GM12878 (cell line): ENCODE results near the gene IFNGR2. TPM values are rescaled to one million over a fixed set of nuclear protein-coding genes. Genes with fewer than 3 reads are reported as not detected.

Experiments
- ATAC-seq: fragments of 200-7000 bp; cut with Tn5 transposase; 3 replicates; pipeline ENCODE4 v1.9.1; 2020; ENCODE audit warnings: mild to moderate bottlenecking, moderate library complexity
- BruUV-seq: library from RNA; stranded (reverse); fragments of 400-500 nt; replicated peaks from 2 replicates; lab custom pipeline; 2021; lab: Mats Ljungman, UMichigan
- CTCF ChIA-PET: fragments of 300-600 bp; sonication (Branson Sonifier 250); formaldehyde crosslinking; extraction: SDS; loops from one replicate; lab custom pipeline; 2021; ENCODE audit warnings: inconsistent platforms; lab: Yijun Ruan, JAX
- POLR2A ChIA-PET: fragments of 350-600 bp; formaldehyde crosslinking; extraction: SDS; loops from one replicate; lab custom pipeline; 2021; ENCODE audit warnings: inconsistent platforms; lab: Charles Lee
- RAD21 ChIA-PET: fragments of 300-600 bp; sonication (Branson Sonifier 250); formaldehyde crosslinking; loops from one replicate; lab custom pipeline; 2023; ENCODE audit warnings: antibody characterized with exemption; ENCODE audit not compliant: unreplicated experiment; lab: Charles Lee
- SMC1A ChIA-PET: fragments of 300-600 bp; sonication (Branson Sonifier 250); formaldehyde crosslinking; loops from one replicate; lab custom pipeline; 2023; ENCODE audit not compliant: unreplicated experiment, uncharacterized antibody; lab: Charles Lee
- DNase-seq: peaks from one replicate; pipeline ENCODE4 v3.0.0-alpha.2; 2011; ENCODE audit warnings: low read depth, low spot score
- FAIRE-seq: peaks from 3 replicates; lab custom pipeline; 2011; peaks lifted over from hg19 to GRCh38; lab: Jason Lieb, UNC
- H2AFZ ChIP-seq: 2 replicates; pipeline ENCODE4 v1.6.0; 2011; ENCODE audit warnings: low read depth, low read length, control low read depth; ENCODE audit not compliant: control insufficient read depth
- H3K27ac ChIP-seq: 2 replicates; pipeline ENCODE4 v1.5.1; 2011; ENCODE audit warnings: control low read depth; ENCODE audit not compliant: control insufficient read depth, insufficient read depth
- H3K27me3 ChIP-seq, 2 experiments: replicated peaks in 1 of 2; 2 replicates each; pipeline versions ENCODE4 v1.6.0 to v1.6.1; 2011; ENCODE audit warnings: low read length in 1 of 2; ENCODE audit not compliant: control insufficient read depth in 2 of 2, insufficient read depth in 2 of 2
- H3K36me3 ChIP-seq, 2 experiments: 2 replicates each; pipeline ENCODE4 v1.5.1; 2011; ENCODE audit warnings: low read length in 1 of 2; ENCODE audit not compliant: control insufficient read depth in 2 of 2, insufficient read depth in 2 of 2
- H3K4me1 ChIP-seq: 2 replicates; pipeline ENCODE4 v1.6.1; 2011; ENCODE audit warnings: mild to moderate bottlenecking, low read length, moderate library complexity, mixed read lengths; ENCODE audit not compliant: control insufficient read depth, insufficient read depth
- H3K4me2 ChIP-seq: 2 replicates; pipeline ENCODE4 v1.6.0; 2011; ENCODE audit warnings: control low read depth; ENCODE audit not compliant: control insufficient read depth, insufficient read depth
- H3K4me3 ChIP-seq: fragments of 200-600 bp; sonication (generic); 2 replicates; pipeline ENCODE4 v1.5.1; 2016
- H3K79me2 ChIP-seq: 2 replicates; pipeline ENCODE4 v1.6.0; 2011; ENCODE audit warnings: low read length; ENCODE audit not compliant: control insufficient read depth, insufficient read depth
- H3K9ac ChIP-seq: 2 replicates; pipeline ENCODE4 v1.8.0; 2011; ENCODE audit warnings: low read length, control low read depth, mixed read lengths; ENCODE audit not compliant: control insufficient read depth, insufficient read depth
- H3K9me3 ChIP-seq: replicated peaks from 3 replicates; pipeline ENCODE4 v1.5.1; 2011; ENCODE audit warnings: mild to moderate bottlenecking, low read length; ENCODE audit not compliant: control insufficient read depth, insufficient read depth
- H4K20me1 ChIP-seq: 2 replicates; pipeline ENCODE4 v1.6.0; 2011; ENCODE audit not compliant: control insufficient read depth, insufficient read depth
- ATF7 ChIP-seq: fragments of 450-650 bp; IDR thresholded peaks from 2 replicates; pipeline ENCODE4 v1.6.1; 2016; ENCODE audit warnings: low read depth, mild to moderate bottlenecking
- BHLHE40 ChIP-seq, 2 experiments: fragments of 450-650 bp in 1 of 2; IDR thresholded peaks; 2 replicates each; pipeline ENCODE4 v1.6.1; 2011 to 2017; ENCODE audit warnings: low read depth in 2 of 2, borderline replicate concordance in 1 of 2, improper control_type of control experiment in 1 of 2, low read length in 1 of 2, mild to moderate bottlenecking in 1 of 2
- CHD1 ChIP-seq: IDR thresholded peaks from 2 replicates; pipeline ENCODE4 v1.6.1; 2012; ENCODE audit warnings: low read depth, low read length, improper control_type of control experiment
- DPF2 ChIP-seq: fragments of 450-650 bp; IDR thresholded peaks from 2 replicates; pipeline ENCODE4 v1.6.1; 2017; ENCODE audit warnings: mild to moderate bottlenecking
- GATAD2B ChIP-seq: fragments of 450-650 bp; conservative IDR thresholded peaks from 2 replicates; pipeline ENCODE4 v1.6.1; 2017; ENCODE audit warnings: low read depth, mild to moderate bottlenecking, moderate library complexity
- HDAC6 ChIP-seq: fragments of 200-600 bp; sonication (generic); IDR thresholded peaks from one replicate; pipeline ENCODE4 v1.8.0; 2017; ENCODE audit warnings: antibody characterized with exemption; ENCODE audit not compliant: unreplicated experiment
- HDGF ChIP-seq: fragments of 450-650 bp; IDR thresholded peaks from 2 replicates; pipeline ENCODE4 v1.6.1; 2016; ENCODE audit warnings: antibody characterized with exemption
- IKZF1 ChIP-seq: fragments of 450-650 bp; conservative IDR thresholded peaks from 2 replicates; pipeline ENCODE4 v1.6.1; 2017; ENCODE audit warnings: antibody characterized with exemption, mild to moderate bottlenecking
- NR2F1 ChIP-seq: fragments of 450-650 bp; conservative IDR thresholded peaks from 2 replicates; pipeline ENCODE4 v1.6.1; 2017; ENCODE audit warnings: mild to moderate bottlenecking
- POLR2A ChIP-seq: IDR thresholded peaks from 2 replicates; pipeline ENCODE4 v1.6.1; 2011; ENCODE audit warnings: low read depth, mild to moderate bottlenecking, low read length
- RAD51 ChIP-seq: fragments of 450-650 bp; IDR thresholded peaks from 2 replicates; pipeline ENCODE4 v1.6.1; 2016; ENCODE audit warnings: moderate library complexity, mild to moderate bottlenecking, inconsistent platforms
- RUNX3 ChIP-seq: IDR thresholded peaks from 2 replicates; pipeline ENCODE4 v1.6.1; 2012; ENCODE audit warnings: low read length, inconsistent platforms
- STAT3 ChIP-seq: IDR thresholded peaks from 2 replicates; pipeline ENCODE4 v1.6.1; 2011; ENCODE audit warnings: low read depth, low read length, improper control_type of control experiment
- TCF3 ChIP-seq: IDR thresholded peaks from 2 replicates; pipeline ENCODE4 v1.6.1; 2012; ENCODE audit warnings: low read depth, mild to moderate bottlenecking, low read length, borderline replicate concordance; ENCODE audit not compliant: insufficient read depth
- USF2 ChIP-seq: IDR thresholded peaks from 2 replicates; pipeline ENCODE4 v1.6.1; 2011; ENCODE audit warnings: low read depth, low read length, improper control_type of control experiment, borderline replicate concordance
- YY1 ChIP-seq: IDR thresholded peaks from 2 replicates; pipeline ENCODE4 v1.6.1; 2011; ENCODE audit warnings: low read depth, mild to moderate bottlenecking, low read length
- ZNF24 ChIP-seq: fragments of 450-650 bp; IDR thresholded peaks from 2 replicates; pipeline ENCODE4 v1.6.1; 2017; ENCODE audit warnings: antibody characterized with exemption, mild to moderate bottlenecking
- ZZZ3 ChIP-seq: IDR thresholded peaks from 2 replicates; pipeline ENCODE4 v1.6.1; 2011; ENCODE audit warnings: low read depth; ENCODE audit not compliant: control insufficient read depth, insufficient read length
- WGBS: methylation state at CpG from one replicate; pipeline ENCODE4 v1.1.6; 2016; ENCODE audit warnings: low lambda C conversion rate; ENCODE audit not compliant: insufficient replicate concordance, insufficient coverage; ENCODE audit errors: missing lambda C conversion rate; 5-methylcytosine and 5-hydroxymethylcytosine counted together
- in situ Hi-C: fragments of 300-500 bp; cut with MboI; formaldehyde crosslinking; loops from 9 replicates; pipeline ENCODE4 v1.14.3; 2018; ENCODE audit warnings: mixed read lengths
- intact Hi-C: fragments of 100-400 bp; cut with micrococcal nuclease; formaldehyde crosslinking; loops from one replicate; pipeline ENCODE4 v1.14.2; 2022; ENCODE audit not compliant: unreplicated experiment
- polyA plus RNA-seq, 11 experiments: library from polyadenylated mRNA; depleted of rRNA in 4 of 11; unstranded in 6 of 11; stranded (reverse) in 5 of 11; fragments of >200 nt; fragmentation: Nextera tagmentation in 4 of 11; fragmentation: Illumina TruSeq in 1 of 11; extraction: Ambion mirVana in 4 of 11; extraction: Trizol in 1 of 11; gene quantifications; 1 replicate in 1 of 11; 2 replicates in 10 of 11; pipeline versions ENCODE4 v1.2.1 to v1.2.3, GENCODE V29; 2011 to 2016; ENCODE audit warnings: inconsistent platforms in 2 of 11, missing spikeins in 2 of 11, low read depth in 1 of 11
- total RNA-seq, 4 experiments: library from RNA; depleted of rRNA in 3 of 4; stranded (reverse); fragments of >200 nt in 3 of 4; fragmentation: Illumina TruSeq in 1 of 4; extraction: Trizol in 1 of 4; gene quantifications; 2 replicates each; pipeline versions ENCODE4 v1.2.1 to v1.2.3, GENCODE V29; 2013 to 2021
- TF ChIP-seq, protein P1 (sequence below): fragments of 450-650 bp; IDR thresholded peaks from 2 replicates; pipeline ENCODE4 v1.6.1; 2017; ENCODE audit warnings: mild to moderate bottlenecking, moderate library complexity

Gene IFNGR2
- total and polyA plus RNA-seq, 10 of the 15 experiments (the other 5 are each of a cell fraction or from before 2014, with no cell fraction given), result 23.6 to 98.8 (median 77.0) TPM

DNA sequence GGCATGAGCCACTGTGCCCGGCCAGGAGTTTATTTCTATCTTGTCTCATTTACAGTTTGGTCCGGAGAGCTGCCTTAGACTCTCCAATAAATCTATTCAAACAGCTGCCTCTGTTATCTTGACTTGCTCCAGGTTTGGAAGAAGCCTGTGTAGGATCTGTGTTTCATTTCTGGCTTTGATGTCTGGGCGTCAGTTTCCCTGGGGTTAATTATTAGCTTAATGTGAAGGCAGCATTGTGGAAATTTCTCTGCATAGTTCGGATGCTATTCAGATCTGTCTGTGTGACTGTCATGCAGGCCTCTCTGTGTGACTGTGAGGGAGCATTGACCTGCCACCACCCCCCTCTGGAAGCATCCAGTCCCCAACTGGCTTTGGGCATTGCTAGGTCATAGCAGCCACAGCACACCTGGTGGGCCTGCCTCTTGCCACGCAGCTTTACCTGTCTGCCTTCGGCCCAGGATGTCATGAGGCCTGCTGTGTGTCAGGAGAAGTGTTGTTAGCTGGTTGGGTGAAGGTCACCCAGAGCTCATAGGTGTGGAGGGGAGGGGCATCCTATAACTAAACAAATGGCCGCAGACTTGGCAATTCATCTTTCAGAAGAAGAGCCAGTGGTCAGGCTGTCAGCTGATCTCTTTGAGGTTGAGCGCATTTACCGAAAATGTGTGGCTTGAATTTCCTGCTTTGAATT lies 9.8 kb downstream of the IFNGR2 start:
- ChIA-PET POLR2A (interaction anchor here (1.3 to 2.1 kb wide), 4 partner anchors 8 to 29 kb away, joined by 4 to 7 read pairs (median 6); no protein-coding TSS in a partner anchor), RAD21 (interaction anchor here (1.0 to 4.0 kb wide), 11 partner anchors 9 to 213 kb away, joined by 3 to 33 read pairs (median 4); no protein-coding TSS in a partner anchor), CTCF (interaction anchor here (0.6 to 2.5 kb wide), 12 partner anchors 8 to 580 kb away, joined by 3 to 8 read pairs (median 4); no protein-coding TSS in a partner anchor), SMC1A (interaction anchor here (0.7 to 4.8 kb wide), 14 partner anchors 8 to 175 kb away, joined by 3 to 29 read pairs (median 6); no protein-coding TSS in a partner anchor)
- Histone ChIP-seq H2AFZ (no peak overlapping the region), H3K27me3 (no peaks in the 10 kb centered on the region), H3K36me3 (peaks cover 14 to 40% of the 10 kb centered on the region in 2 experiments), H3K4me2 (peak overlapping the region; percentile 56), H3K79me2 (peaks cover 73% of the 10 kb centered on the region), H3K4me1 (peaks cover 22% of the 10 kb centered on the region), H3K9ac (no peak overlapping the region), H3K9me3 (no peaks in the 10 kb centered on the region), H4K20me1 (peaks cover 6% of the 10 kb centered on the region), H3K4me3 (peak overlapping the region; percentile 10; the same call in 1 of the 2 replicates), H3K27ac (peak overlapping the region; percentile 22; the same call in 1 of the 2 replicates)
- ATAC-seq (peak; percentile 84), FAIRE-seq (no peak), DNase-seq (no peak)
- intact Hi-C loops, result no loop called here
- in situ Hi-C loops, result no loop called here
- no TSS peak for BruUV-seq
- 32% methylated on average over 9 of the region's 9 CpGs for WGBS
- TF ChIP-seq USF2, result peak; percentile 8; the same call in 1 of the 2 replicates
- TF ChIP-seq YY1, result 0 out of 2 replicates have a peak, but pooled peaks have one; percentile 19
- TF ChIP-seq STAT3, result 0 out of 2 replicates have a peak, but pooled peaks have one; percentile 58
- TF ChIP-seq ZZZ3, result no peak
- peak in 1 of 2 experiments; percentile 10; a peak in 1 of 4 replicates for TF ChIP-seq BHLHE40 (IDR thresholded peaks at IDR 0.05; ENCODE audit: borderline replicate concordance in 1 of 2, low read depth in 2 of 2, low read length in 1 of 2)
- peak; percentile 60; the same call in 1 of the 2 replicates for TF ChIP-seq NR2F1
- no peak for TF ChIP-seq HDAC6
- TF ChIP-seq ZNF24, result no peak
- TF ChIP-seq CHD1, result no peak
- TF ChIP-seq RAD51, result peak; percentile 80
- TF ChIP-seq POLR2A, result peak; percentile 57
- TF ChIP-seq RUNX3, result peak; percentile 72
- no peak for TF ChIP-seq TCF3
- peak; percentile 42; the same call in 1 of the 2 replicates for TF ChIP-seq HDGF
- 0 out of 2 replicates have a peak, but pooled peaks have one; percentile 36 for TF ChIP-seq IKZF1
- TF ChIP-seq GATAD2B, result 0 out of 2 replicates have a peak, but pooled peaks have one; percentile 31
- TF ChIP-seq, protein P1, sequence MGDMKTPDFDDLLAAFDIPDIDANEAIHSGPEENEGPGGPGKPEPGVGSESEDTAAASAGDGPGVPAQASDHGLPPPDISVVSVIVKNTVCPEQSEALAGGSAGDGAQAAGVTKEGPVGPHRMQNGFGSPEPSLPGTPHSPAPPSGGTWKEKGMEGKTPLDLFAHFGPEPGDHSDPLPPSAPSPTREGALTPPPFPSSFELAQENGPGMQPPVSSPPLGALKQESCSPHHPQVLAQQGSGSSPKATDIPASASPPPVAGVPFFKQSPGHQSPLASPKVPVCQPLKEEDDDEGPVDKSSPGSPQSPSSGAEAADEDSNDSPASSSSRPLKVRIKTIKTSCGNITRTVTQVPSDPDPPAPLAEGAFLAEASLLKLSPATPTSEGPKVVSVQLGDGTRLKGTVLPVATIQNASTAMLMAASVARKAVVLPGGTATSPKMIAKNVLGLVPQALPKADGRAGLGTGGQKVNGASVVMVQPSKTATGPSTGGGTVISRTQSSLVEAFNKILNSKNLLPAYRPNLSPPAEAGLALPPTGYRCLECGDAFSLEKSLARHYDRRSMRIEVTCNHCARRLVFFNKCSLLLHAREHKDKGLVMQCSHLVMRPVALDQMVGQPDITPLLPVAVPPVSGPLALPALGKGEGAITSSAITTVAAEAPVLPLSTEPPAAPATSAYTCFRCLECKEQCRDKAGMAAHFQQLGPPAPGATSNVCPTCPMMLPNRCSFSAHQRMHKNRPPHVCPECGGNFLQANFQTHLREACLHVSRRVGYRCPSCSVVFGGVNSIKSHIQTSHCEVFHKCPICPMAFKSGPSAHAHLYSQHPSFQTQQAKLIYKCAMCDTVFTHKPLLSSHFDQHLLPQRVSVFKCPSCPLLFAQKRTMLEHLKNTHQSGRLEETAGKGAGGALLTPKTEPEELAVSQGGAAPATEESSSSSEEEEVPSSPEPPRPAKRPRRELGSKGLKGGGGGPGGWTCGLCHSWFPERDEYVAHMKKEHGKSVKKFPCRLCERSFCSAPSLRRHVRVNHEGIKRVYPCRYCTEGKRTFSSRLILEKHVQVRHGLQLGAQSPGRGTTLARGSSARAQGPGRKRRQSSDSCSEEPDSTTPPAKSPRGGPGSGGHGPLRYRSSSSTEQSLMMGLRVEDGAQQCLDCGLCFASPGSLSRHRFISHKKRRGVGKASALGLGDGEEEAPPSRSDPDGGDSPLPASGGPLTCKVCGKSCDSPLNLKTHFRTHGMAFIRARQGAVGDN, result peak; percentile 95
- TF ChIP-seq ATF7, result 0 out of 2 replicates have a peak, but pooled peaks have one; percentile 23
- TF ChIP-seq DPF2, result peak; percentile 36; the same call in 1 of the 2 replicates
